HepG2 (cell line): ENCODE results near the gene FAM78B. TPM values are rescaled to one million over a fixed set of nuclear protein-coding genes. Genes with fewer than 3 reads are reported as not detected.

Experiments
- ATAC-seq: fragments of 200-7000 bp; cut with Tn5 transposase; 3 replicates; pipeline ENCODE4 v1.9.1; 2020; ENCODE audit warnings: mild to moderate bottlenecking, moderate library complexity
- BruUV-seq: library from RNA; stranded (reverse); fragments of 400-500 nt; replicated peaks from 2 replicates; lab custom pipeline; 2021; lab: Mats Ljungman, UMichigan
- CTCF ChIA-PET: fragments of 300-600 bp; formaldehyde crosslinking; extraction: SDS; loops from one replicate; lab custom pipeline; 2021; ENCODE audit warnings: low total read pairs, inconsistent platforms, low intra/inter-chr PET ratio; lab: Yijun Ruan, JAX
- POLR2A ChIA-PET: fragments of 350-600 bp; sonication (Branson Sonifier 250); formaldehyde crosslinking; loops from one replicate; lab custom pipeline; 2020; ENCODE audit warnings: antibody characterized with exemption, inconsistent platforms; lab: Yijun Ruan, JAX
- DNase-seq: peaks from one replicate; pipeline ENCODE4 v3.0.0-alpha.2; 2015; ENCODE audit warnings: low spot score
- FAIRE-seq: peaks from 3 replicates; lab custom pipeline; 2011; peaks lifted over from hg19 to GRCh38; lab: Jason Lieb, UNC
- H2AFZ ChIP-seq: one replicate; pipeline ENCODE4 v1.6.1; 2011; ENCODE audit warnings: low read length, inconsistent platforms
- H3K27ac ChIP-seq: fragments of 300-600 bp; 3 replicates; pipeline ENCODE4 v1.8.0; 2011; ENCODE audit warnings: mixed run types, mild to moderate bottlenecking, mixed read lengths, low read length, inconsistent platforms; ENCODE audit not compliant: insufficient read depth; ENCODE audit errors: extremely low read length
- H3K27me3 ChIP-seq, 2 experiments: fragments of 200-600 bp in 1 of 2; 2 replicates in 1 of 2; 3 replicates in 1 of 2; pipeline versions ENCODE4 v1.6.0 to v1.8.0; 2011; ENCODE audit warnings: low read length in 2 of 2, mild to moderate bottlenecking in 2 of 2, moderate library complexity in 2 of 2, inconsistent platforms in 1 of 2; ENCODE audit not compliant: insufficient read depth in 2 of 2, control insufficient read depth in 1 of 2
- H3K36me3 ChIP-seq, 2 experiments: fragments of 200-600 bp in 1 of 2; replicated peaks in 1 of 2; 2 replicates in 1 of 2; 3 replicates in 1 of 2; pipeline versions ENCODE4 v1.5.1 to v1.8.0; 2011; ENCODE audit warnings: low read length in 2 of 2, inconsistent platforms in 1 of 2; ENCODE audit not compliant: insufficient read depth in 2 of 2, control insufficient read depth in 1 of 2
- H3K4me1 ChIP-seq: 2 replicates; pipeline ENCODE4 v1.5.1; 2012; ENCODE audit warnings: low read length, inconsistent platforms; ENCODE audit not compliant: insufficient read depth
- H3K4me2 ChIP-seq: 2 replicates; pipeline ENCODE4 v1.6.0; 2011; ENCODE audit warnings: low read depth, low read length, inconsistent platforms
- H3K4me3 ChIP-seq, 3 experiments: fragments of 200-600 bp in 1 of 3; sonication (generic), shearing (Covaris generic) in 1 of 3; replicated peaks in 1 of 3; 2 replicates each; pipeline ENCODE4 v1.5.1; 2011 to 2016; ENCODE audit warnings: low read length in 3 of 3, inconsistent platforms in 2 of 3, low read depth in 2 of 3, mild to moderate bottlenecking in 2 of 3, control low read depth in 1 of 3, mixed read lengths in 1 of 3; ENCODE audit not compliant: insufficient read depth in 1 of 3
- H3K79me2 ChIP-seq: one replicate; pipeline ENCODE4 v1.6.1; 2011; ENCODE audit warnings: low read length, inconsistent platforms; ENCODE audit not compliant: insufficient read depth
- H3K9ac ChIP-seq: 2 replicates; pipeline ENCODE4 v1.6.0; 2011; ENCODE audit warnings: mild to moderate bottlenecking, low read depth, low read length, inconsistent platforms; ENCODE audit not compliant: insufficient read depth
- H3K9me3 ChIP-seq: 2 replicates; pipeline ENCODE4 v1.5.1; 2012; ENCODE audit warnings: mild to moderate bottlenecking, low read length
- H4K20me1 ChIP-seq: 2 replicates; pipeline ENCODE4 v1.6.0; 2011; ENCODE audit warnings: inconsistent platforms, mild to moderate bottlenecking, low read length, moderate library complexity; ENCODE audit not compliant: insufficient read depth
- ISX ChIP-seq: sonication (generic); formaldehyde crosslinking; conservative IDR thresholded peaks from 2 replicates; pipeline ENCODE4 v1.5.0; 2020; ENCODE audit warnings: missing genetic modification reagents
- JARID2 ChIP-seq: sonication (generic); formaldehyde crosslinking; IDR thresholded peaks from 2 replicates; pipeline ENCODE4 v1.8.1; 2023; ENCODE audit warnings: missing genetic modification reagents, inconsistent platforms; ENCODE audit not compliant: insufficient replicate concordance
- MAFF ChIP-seq: IDR thresholded peaks from 2 replicates; pipeline ENCODE4 v1.6.1; 2011; ENCODE audit warnings: low read depth, low read length, improper control_type of control experiment
- MNT ChIP-seq: fragments of 450-650 bp; IDR thresholded peaks from 2 replicates; pipeline ENCODE4 v1.6.1; 2016
- POGK ChIP-seq: sonication (generic); formaldehyde crosslinking; conservative IDR thresholded peaks from 2 replicates; pipeline ENCODE4 v1.8.0; 2022; ENCODE audit warnings: mild to moderate bottlenecking, moderate library complexity, missing genetic modification reagents
- SAFB2 ChIP-seq: sonication (generic); formaldehyde crosslinking; IDR thresholded peaks from 2 replicates; pipeline ENCODE4 v1.5.1; 2020; ENCODE audit warnings: missing genetic modification reagents, low read depth, mild to moderate bottlenecking, borderline replicate concordance
- SOX13 ChIP-seq, 3 experiments: fragments of 450-650 bp in 1 of 3; sonication (generic) in 1 of 3; formaldehyde crosslinking in 1 of 3; IDR thresholded peaks in 2 of 3; conservative IDR thresholded peaks in 1 of 3; 2 replicates each; pipeline versions ENCODE4 v1.5.0 to v1.6.1; 2016 to 2020; ENCODE audit warnings: antibody characterized with exemption in 1 of 3, mild to moderate bottlenecking in 1 of 3, missing compliant biosample characterization in 1 of 3, missing genetic modification reagents in 1 of 3, moderate library complexity in 1 of 3
- TMF1 ChIP-seq: sonication (generic); formaldehyde crosslinking; IDR thresholded peaks from 2 replicates; pipeline ENCODE4 v1.8.1; 2022; ENCODE audit warnings: low read depth, missing genetic modification reagents
- ZC3H13 ChIP-seq: sonication (generic); formaldehyde crosslinking; IDR thresholded peaks from 2 replicates; pipeline ENCODE4 v1.8.1; 2023; ENCODE audit warnings: mild to moderate bottlenecking, missing genetic modification reagents, moderate library complexity
- ZNF230 ChIP-seq: sonication (generic); formaldehyde crosslinking; IDR thresholded peaks from 2 replicates; pipeline ENCODE4 v1.4.0; 2020; ENCODE audit warnings: mild to moderate bottlenecking, missing genetic modification reagents
- ZNF326 ChIP-seq: sonication (generic); formaldehyde crosslinking; IDR thresholded peaks from 2 replicates; pipeline ENCODE4 v1.4.0; 2020; ENCODE audit warnings: missing genetic modification reagents, borderline replicate concordance
- ZZZ3 ChIP-seq: sonication (generic); formaldehyde crosslinking; IDR thresholded peaks from 2 replicates; pipeline ENCODE4 v1.4.0; 2020; ENCODE audit warnings: missing genetic modification reagents, mild to moderate bottlenecking, borderline replicate concordance
- in situ Hi-C: cut with HindIII; loops from 2 replicates; pipeline ENCODE4 v1.10.0; 2017; ENCODE audit warnings: low pct_unique_long_range_greater_than_20kb; ENCODE audit not compliant: extremely low pct_ligation_motif_present
- intact Hi-C: fragments of 100-400 bp; cut with micrococcal nuclease; formaldehyde crosslinking; loops from one replicate; pipeline ENCODE4 v1.10.0; 2022; ENCODE audit not compliant: unreplicated experiment
- polyA plus RNA-seq, 8 experiments: library from polyadenylated mRNA; depleted of rRNA in 3 of 8; stranded (reverse) in 7 of 8; unstranded in 1 of 8; fragments of >200 nt; fragmentation: Illumina TruSeq in 4 of 8; extraction: Trizol in 4 of 8; gene quantifications; 2 replicates each; pipeline versions ENCODE4 v1.2.1 to v1.2.3, GENCODE V29; 2011 to 2016; ENCODE audit warnings: low read depth in 4 of 8, missing spikeins in 1 of 8, mixed read lengths in 1 of 8; ENCODE audit not compliant: insufficient read depth in 1 of 8
- total RNA-seq, 5 experiments: library from RNA; depleted of rRNA; stranded (reverse); fragments of >200 nt; fragmentation: Illumina TruSeq; extraction: Trizol; gene quantifications; 2 replicates each; pipeline ENCODE4 v1.2.3, GENCODE V29; 2016; ENCODE audit warnings: low read depth in 1 of 5
- TF ChIP-seq, protein P1 (sequence below): sonication (generic); formaldehyde crosslinking; IDR thresholded peaks from 2 replicates; pipeline ENCODE4 v1.8.0; 2022; ENCODE audit warnings: mild to moderate bottlenecking, missing genetic modification reagents, moderate library complexity
- TF ChIP-seq, protein P2 (sequence below): fragments of 450-650 bp; IDR thresholded peaks from 2 replicates; pipeline ENCODE4 v1.6.1; 2017

Gene FAM78B
- total and polyA plus RNA-seq, 2 of the 13 experiments (the other 11 are each of a cell fraction or from before 2014, with no cell fraction given): 0.22 to 0.31 TPM

DNA sequence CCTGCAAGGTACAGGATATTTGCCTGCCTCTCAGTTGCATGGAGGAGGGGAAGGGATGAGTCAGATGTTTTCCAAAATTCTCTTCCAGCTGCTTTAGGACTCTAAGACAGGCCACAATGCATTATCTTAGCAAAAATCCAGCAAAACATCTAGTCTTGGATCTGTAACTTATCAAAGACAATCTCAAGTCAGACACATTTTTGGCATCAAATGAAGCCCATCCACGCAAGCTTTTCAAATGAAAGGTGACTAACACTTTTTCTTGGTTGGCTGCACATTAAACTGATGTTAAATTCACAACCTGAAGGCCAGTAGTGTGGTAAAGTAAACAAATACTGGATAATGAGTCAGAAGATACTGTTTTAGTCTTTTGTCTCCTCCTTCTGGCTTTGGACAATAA lies 21.3 kb downstream of the FAM78B start (continued):
- no peak for TF ChIP-seq ZZZ3 (CRISPR knock-in tag)
- no peak for TF ChIP-seq MNT

DNA sequence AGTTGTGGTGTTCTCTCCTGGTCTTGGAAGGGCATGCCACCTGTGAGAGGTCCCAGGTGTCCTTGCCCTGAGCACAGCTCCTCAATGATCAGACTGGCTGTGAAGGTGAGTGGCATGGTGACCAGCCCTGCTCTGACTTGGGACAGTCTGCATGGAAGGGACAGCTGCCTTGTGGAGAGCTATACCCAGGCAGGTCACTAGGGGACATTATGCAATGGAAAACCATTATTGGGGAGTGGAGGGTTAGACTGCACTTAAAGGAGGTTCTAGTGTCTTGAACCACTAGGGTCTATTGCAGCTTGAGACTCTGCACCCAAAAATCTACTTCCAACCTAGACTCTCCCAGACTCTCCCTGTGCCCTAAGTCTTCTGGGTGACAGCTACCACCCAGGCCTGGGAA lies 24.8 kb downstream of the FAM78B start:
- ChIA-PET CTCF (no interaction called here), POLR2A (no interaction called here)
- Histone ChIP-seq H4K20me1 (no peaks in the 10 kb centered on the region), H3K27me3 (no peaks in the 10 kb centered on the region), H3K27ac (no peak overlapping the region), H3K4me2 (no peak overlapping the region), H3K4me3 (no peak overlapping the region), H2AFZ (no peak overlapping the region), H3K36me3 (no peaks in the 10 kb centered on the region), H3K79me2 (no peaks in the 10 kb centered on the region), H3K9me3 (no peaks in the 10 kb centered on the region), H3K4me1 (no peaks in the 10 kb centered on the region), H3K9ac (no peak overlapping the region)
- no peak for FAIRE-seq
- no peak for ATAC-seq
- no TSS peak for BruUV-seq
- DNase-seq: no peak
- intact Hi-C loops (no loop called here), in situ Hi-C loops (no loop called here)
- TF ChIP-seq, protein P1, sequence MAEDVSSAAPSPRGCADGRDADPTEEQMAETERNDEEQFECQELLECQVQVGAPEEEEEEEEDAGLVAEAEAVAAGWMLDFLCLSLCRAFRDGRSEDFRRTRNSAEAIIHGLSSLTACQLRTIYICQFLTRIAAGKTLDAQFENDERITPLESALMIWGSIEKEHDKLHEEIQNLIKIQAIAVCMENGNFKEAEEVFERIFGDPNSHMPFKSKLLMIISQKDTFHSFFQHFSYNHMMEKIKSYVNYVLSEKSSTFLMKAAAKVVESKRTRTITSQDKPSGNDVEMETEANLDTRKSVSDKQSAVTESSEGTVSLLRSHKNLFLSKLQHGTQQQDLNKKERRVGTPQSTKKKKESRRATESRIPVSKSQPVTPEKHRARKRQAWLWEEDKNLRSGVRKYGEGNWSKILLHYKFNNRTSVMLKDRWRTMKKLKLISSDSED (CRISPR knock-in tag): no peak
- TF ChIP-seq POGK (CRISPR knock-in tag) (no peak), ZNF326 (CRISPR knock-in tag) (no peak), SOX13 (IDR thresholded peaks at IDR 0.05) (no peak), SOX13 (CRISPR knock-in tag; conservative IDR thresholded peaks at IDR 0.05 in 1 of 2, IDR thresholded peaks at IDR 0.05 in 1 of 2) (no peak), ISX (CRISPR knock-in tag) (no peak), JARID2 (CRISPR knock-in tag) (no peak), MAFF (no peak), ZNF230 (CRISPR knock-in tag) (no peak), ZC3H13 (no peak), TMF1 (no peak), SAFB2 (CRISPR knock-in tag) (no peak)
- TF ChIP-seq, protein P2, sequence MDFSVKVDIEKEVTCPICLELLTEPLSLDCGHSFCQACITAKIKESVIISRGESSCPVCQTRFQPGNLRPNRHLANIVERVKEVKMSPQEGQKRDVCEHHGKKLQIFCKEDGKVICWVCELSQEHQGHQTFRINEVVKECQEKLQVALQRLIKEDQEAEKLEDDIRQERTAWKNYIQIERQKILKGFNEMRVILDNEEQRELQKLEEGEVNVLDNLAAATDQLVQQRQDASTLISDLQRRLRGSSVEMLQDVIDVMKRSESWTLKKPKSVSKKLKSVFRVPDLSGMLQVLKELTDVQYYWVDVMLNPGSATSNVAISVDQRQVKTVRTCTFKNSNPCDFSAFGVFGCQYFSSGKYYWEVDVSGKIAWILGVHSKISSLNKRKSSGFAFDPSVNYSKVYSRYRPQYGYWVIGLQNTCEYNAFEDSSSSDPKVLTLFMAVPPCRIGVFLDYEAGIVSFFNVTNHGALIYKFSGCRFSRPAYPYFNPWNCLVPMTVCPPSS: no peak
